Keratinocyte (primary cell): ENCODE data around the gene FLRT1.

Experiments used
- EZH2 ChIP-seq: IDR thresholded peaks from one replicate; pipeline ENCODE4 v1.6.1; 2012; ENCODE audit warnings: inconsistent platforms, mild to moderate bottlenecking, low read length, moderate library complexity
- TF ChIP-seq, protein P1 (sequence below), 3 experiments: IDR thresholded peaks in 1 of 3; conservative IDR thresholded peaks in 1 of 3; optimal IDR thresholded peaks in 1 of 3; 2 replicates in 2 of 3; 3 replicates in 1 of 3; pipeline versions ENCODE3 to v1.5.1; 2011; ENCODE audit warnings: low read length in 3 of 3, mild to moderate bottlenecking in 3 of 3, moderate library complexity in 2 of 3, control low read depth in 1 of 3, inconsistent platforms in 1 of 3; ENCODE audit not compliant: insufficient read depth in 2 of 3; ENCODE audit errors: extremely low read depth in 1 of 3

DNA sequence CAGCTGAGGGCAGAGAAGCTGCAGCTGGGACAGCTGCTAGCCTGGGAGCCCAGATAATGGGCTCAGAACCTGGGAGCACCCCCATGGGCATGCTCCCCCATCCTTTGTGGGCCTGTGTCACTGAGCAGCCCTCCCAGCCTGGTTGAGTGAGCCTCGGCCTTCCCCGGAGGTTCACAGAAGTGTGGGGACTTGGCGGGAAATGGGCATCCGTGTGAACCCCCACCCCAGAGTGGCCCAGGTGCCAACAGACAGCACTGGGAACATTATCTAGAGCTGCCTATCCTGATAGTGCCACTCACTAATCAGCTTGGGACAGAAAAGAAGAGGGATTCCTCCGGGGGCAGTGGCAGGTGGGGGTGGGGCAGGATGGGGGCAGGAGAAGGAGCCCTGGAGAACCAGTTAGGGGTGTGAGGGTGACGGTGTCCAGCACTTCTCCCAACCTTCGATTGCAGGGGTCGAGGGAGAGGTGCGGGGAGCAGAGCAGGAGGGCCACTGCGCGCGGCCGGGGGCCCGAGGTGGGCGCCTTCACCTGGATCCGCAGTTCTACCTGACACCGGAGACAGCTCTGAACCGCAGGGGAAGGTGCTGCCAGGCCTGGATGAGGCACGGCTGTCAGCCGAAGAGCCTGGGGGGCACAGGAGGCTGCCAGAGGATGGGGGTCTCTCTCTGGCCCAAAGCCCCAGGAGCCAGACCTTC is 33.1 kb downstream of the FLRT1 start:
- TF ChIP-seq, protein P1, sequence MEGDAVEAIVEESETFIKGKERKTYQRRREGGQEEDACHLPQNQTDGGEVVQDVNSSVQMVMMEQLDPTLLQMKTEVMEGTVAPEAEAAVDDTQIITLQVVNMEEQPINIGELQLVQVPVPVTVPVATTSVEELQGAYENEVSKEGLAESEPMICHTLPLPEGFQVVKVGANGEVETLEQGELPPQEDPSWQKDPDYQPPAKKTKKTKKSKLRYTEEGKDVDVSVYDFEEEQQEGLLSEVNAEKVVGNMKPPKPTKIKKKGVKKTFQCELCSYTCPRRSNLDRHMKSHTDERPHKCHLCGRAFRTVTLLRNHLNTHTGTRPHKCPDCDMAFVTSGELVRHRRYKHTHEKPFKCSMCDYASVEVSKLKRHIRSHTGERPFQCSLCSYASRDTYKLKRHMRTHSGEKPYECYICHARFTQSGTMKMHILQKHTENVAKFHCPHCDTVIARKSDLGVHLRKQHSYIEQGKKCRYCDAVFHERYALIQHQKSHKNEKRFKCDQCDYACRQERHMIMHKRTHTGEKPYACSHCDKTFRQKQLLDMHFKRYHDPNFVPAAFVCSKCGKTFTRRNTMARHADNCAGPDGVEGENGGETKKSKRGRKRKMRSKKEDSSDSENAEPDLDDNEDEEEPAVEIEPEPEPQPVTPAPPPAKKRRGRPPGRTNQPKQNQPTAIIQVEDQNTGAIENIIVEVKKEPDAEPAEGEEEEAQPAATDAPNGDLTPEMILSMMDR (optimal IDR thresholded peaks at IDR 0.05 in 1 of 3, IDR thresholded peaks at IDR 0.05 in 1 of 3, conservative IDR thresholded peaks at IDR 0.05 in 1 of 3; ENCODE audit: extremely low read depth in 1 of 3, insufficient read depth in 2 of 3, low read length in 3 of 3), result no peak
- no peak for TF ChIP-seq EZH2
